Testis (tissue), 2 donors: ENCODE results near the gene NPIPB6.

ENCODE experiments used
- POLR2A ChIP-seq: fragments of 450-650 bp; IDR thresholded peaks from one replicate; pipeline ENCODE4 v1.6.1; 2017; ENCODE audit warnings: antibody characterized with exemption, mild to moderate bottlenecking, moderate library complexity
- TF ChIP-seq, protein P1 (sequence below), 3 experiments: fragments of 450-650 bp in 2 of 3; fragments of 200-600 bp in 1 of 3; sonication (generic) in 1 of 3; IDR thresholded peaks; one replicate each; pipeline ENCODE4 v1.5.1; 2016 to 2019; ENCODE audit warnings: antibody characterized with exemption in 3 of 3, mild to moderate bottlenecking in 2 of 3, moderate library complexity in 1 of 3

DNA sequence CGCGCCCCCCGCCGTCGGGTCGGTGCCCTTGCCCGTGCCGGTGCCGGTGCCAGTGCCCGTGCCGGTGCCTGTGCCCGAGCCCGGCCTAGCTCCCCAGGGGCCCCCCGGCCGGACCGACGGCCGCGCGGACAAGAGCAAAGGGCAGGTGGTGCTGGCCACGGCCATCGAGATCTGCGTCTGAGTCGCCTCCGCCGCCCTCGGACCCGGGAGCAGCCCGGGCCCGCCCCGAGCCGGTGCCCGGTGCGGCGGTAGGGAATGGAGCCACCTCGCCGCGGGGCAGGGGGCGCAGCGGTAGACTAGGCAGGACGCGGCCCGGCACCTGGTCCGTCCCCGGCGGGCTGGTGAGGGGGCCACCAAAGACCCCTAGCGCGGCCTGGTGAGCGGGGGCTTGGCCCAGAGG, 42.6 kb downstream of the NPIPB6 start:
- TF ChIP-seq, protein P1, sequence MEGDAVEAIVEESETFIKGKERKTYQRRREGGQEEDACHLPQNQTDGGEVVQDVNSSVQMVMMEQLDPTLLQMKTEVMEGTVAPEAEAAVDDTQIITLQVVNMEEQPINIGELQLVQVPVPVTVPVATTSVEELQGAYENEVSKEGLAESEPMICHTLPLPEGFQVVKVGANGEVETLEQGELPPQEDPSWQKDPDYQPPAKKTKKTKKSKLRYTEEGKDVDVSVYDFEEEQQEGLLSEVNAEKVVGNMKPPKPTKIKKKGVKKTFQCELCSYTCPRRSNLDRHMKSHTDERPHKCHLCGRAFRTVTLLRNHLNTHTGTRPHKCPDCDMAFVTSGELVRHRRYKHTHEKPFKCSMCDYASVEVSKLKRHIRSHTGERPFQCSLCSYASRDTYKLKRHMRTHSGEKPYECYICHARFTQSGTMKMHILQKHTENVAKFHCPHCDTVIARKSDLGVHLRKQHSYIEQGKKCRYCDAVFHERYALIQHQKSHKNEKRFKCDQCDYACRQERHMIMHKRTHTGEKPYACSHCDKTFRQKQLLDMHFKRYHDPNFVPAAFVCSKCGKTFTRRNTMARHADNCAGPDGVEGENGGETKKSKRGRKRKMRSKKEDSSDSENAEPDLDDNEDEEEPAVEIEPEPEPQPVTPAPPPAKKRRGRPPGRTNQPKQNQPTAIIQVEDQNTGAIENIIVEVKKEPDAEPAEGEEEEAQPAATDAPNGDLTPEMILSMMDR (IDR thresholded peaks at IDR 0.05), result no peak
- no peak for TF ChIP-seq POLR2A
